ENCODE measurements around the gene LSMEM2. TPM values are rescaled to one million over a fixed set of nuclear protein-coding genes. Genes with fewer than 3 reads are reported as not detected.

LSMEM2 gene
- total RNA-seq, 1 donor from 2014 or later, result 0.18 TPM

DNA sequence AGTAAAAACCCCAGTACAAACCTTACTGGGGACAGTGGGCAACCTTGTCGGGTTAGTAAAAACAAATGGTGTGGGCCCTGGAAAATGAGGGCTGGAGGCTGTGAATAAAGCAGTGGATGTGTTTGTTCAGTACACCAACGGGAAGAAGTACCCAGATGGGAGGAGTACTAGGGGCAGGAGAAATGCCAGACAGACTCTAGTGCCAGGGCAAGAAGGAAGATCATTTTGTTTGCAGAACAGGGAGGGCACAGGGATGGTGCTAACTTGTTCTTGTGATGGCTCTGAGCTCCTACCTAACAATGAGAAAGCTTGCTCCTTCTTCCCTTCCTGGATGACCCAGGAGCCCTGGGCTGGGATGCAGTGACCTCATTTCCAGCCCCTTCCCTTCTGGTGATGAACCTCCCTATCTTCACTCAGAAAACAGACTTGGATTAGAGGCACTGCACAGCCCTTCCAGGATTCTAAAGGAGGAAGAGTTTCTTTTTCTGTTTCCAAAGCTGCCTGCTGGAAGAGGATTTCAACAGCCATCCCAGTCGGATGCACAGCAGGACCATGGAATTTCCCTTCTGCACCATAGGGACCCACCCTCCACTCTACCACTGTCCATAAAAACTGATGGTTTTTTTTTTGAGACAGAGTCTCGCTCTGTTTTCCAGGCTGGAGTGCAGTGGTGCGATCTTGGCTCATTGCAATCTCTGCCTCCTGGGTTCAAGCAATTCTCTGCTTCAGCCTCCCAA lies 55.6 kb downstream of the LSMEM2 start:
- H3K36me3 Mint-ChIP-seq (ENCODE audit: low read depth, unreplicated experiment), result peaks cover 15% of the 10 kb centered on the region
- peak overlapping the region; percentile 87 for H3K27ac Mint-ChIP-seq (ENCODE audit: unreplicated experiment)
- peaks cover 34% of the 10 kb centered on the region for H3K4me1 Mint-ChIP-seq (ENCODE audit: unreplicated experiment)
- no peak for DNase-seq (ENCODE audit: low spot score)
- TF ChIP-seq, protein P1, sequence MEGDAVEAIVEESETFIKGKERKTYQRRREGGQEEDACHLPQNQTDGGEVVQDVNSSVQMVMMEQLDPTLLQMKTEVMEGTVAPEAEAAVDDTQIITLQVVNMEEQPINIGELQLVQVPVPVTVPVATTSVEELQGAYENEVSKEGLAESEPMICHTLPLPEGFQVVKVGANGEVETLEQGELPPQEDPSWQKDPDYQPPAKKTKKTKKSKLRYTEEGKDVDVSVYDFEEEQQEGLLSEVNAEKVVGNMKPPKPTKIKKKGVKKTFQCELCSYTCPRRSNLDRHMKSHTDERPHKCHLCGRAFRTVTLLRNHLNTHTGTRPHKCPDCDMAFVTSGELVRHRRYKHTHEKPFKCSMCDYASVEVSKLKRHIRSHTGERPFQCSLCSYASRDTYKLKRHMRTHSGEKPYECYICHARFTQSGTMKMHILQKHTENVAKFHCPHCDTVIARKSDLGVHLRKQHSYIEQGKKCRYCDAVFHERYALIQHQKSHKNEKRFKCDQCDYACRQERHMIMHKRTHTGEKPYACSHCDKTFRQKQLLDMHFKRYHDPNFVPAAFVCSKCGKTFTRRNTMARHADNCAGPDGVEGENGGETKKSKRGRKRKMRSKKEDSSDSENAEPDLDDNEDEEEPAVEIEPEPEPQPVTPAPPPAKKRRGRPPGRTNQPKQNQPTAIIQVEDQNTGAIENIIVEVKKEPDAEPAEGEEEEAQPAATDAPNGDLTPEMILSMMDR (IDR thresholded peaks at IDR 0.05; ENCODE audit: unreplicated experiment), result no peak
- H3K27me3 Mint-ChIP-seq (ENCODE audit: unreplicated experiment), result peaks cover 15% of the 10 kb centered on the region
- H3K4me3 Mint-ChIP-seq (ENCODE audit: unreplicated experiment), result no peak overlapping the region
- no peaks in the 10 kb centered on the region for H3K9me3 Mint-ChIP-seq (ENCODE audit: unreplicated experiment)

- Mint-ChIP-seq H3K36me3 (ENCODE audit: low read depth, unreplicated experiment) (peaks cover 15% of the 10 kb centered on the region), H3K9me3 (ENCODE audit: unreplicated experiment) (no peaks in the 10 kb centered on the region), H3K4me3 (ENCODE audit: unreplicated experiment) (peak overlapping the region; percentile 96), H3K27me3 (ENCODE audit: unreplicated experiment) (peaks cover 22% of the 10 kb centered on the region), H3K4me1 (ENCODE audit: unreplicated experiment) (peaks cover 40% of the 10 kb centered on the region), H3K27ac (ENCODE audit: unreplicated experiment) (peak overlapping the region; percentile 84)
- TF ChIP-seq, protein P1 (IDR thresholded peaks at IDR 0.05; ENCODE audit: unreplicated experiment), result no peak
- DNase-seq (ENCODE audit: low spot score), result no peak
Measured at GRCh38 chr3:50336452-50337174, 57.7 kb downstream of the LSMEM2 start.

DNA sequence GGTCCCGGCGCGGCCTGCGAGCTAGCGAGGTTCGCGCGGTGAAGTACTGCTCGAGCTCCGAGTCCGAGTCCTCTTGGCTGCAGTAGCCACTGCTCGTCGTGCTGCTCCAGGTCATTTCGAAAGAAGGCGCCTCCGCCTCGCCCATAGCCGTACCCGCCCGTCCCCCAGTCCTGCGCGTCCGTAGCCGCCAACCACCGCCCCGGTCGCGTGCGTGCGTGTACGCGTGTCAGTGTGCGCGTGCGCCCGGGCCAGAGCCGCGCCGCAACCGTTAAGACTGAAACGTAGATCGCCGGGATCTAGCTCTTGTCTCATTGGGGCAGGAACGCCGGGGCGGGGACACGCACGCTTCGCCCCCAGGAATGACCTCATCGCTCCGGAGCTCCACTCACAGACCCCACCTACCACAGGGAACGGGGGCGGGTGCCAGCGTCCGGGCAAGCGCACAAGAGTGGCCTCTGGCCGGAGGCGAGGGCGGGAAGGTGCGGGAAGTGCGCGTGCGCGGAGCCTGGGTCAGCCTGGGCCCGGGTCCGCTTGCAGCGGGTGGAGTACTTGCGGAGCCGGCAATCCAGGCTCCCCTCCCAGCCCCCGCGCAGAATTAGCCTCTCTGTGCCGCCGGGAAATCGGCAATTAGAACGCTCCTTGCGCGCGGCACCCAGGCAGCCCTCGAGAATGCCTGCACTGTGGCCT lies 58.4 kb downstream of the LSMEM2 start:
- peak; percentile 98 for DNase-seq (ENCODE audit: low spot score)
- Mint-ChIP-seq H3K27ac (ENCODE audit: unreplicated experiment) (peak overlapping the region; percentile 92), H3K4me1 (ENCODE audit: unreplicated experiment) (peaks cover 40% of the 10 kb centered on the region), H3K36me3 (ENCODE audit: low read depth, unreplicated experiment) (peaks cover 10% of the 10 kb centered on the region), H3K9me3 (ENCODE audit: unreplicated experiment) (no peaks in the 10 kb centered on the region), H3K4me3 (ENCODE audit: unreplicated experiment) (peak overlapping the region; percentile 96), H3K27me3 (ENCODE audit: unreplicated experiment) (peaks cover 28% of the 10 kb centered on the region)
- TF ChIP-seq, protein P1 (IDR thresholded peaks at IDR 0.05; ENCODE audit: unreplicated experiment), result no peak

Other genes starting within 250 kb of the LSMEM2 start
- 219 TPM for gene RBM5, start 190.2 kb upstream of the LSMEM2 start, total RNA-seq (ENCODE audit: unreplicated experiment)
- 21.3 TPM for gene SEMA3F, start 123.8 kb upstream of the LSMEM2 start, total RNA-seq (ENCODE audit: unreplicated experiment)
- gene GNAT1, start 87.5 kb upstream of the LSMEM2 start, total RNA-seq (ENCODE audit: unreplicated experiment), result 0.59 TPM
- 0.56 TPM for gene SLC38A3, start 73.8 kb upstream of the LSMEM2 start, total RNA-seq (ENCODE audit: unreplicated experiment)
- 771 TPM for gene GNAI2, start 42.9 kb upstream of the LSMEM2 start, total RNA-seq (ENCODE audit: unreplicated experiment)
- 1.7 TPM for gene SEMA3B, start 9.9 kb upstream of the LSMEM2 start, total RNA-seq (ENCODE audit: unreplicated experiment)
- 43.2 TPM for gene IFRD2, start 13.3 kb downstream of the LSMEM2 start, total RNA-seq (ENCODE audit: unreplicated experiment)
- gene HYAL3, start 20.3 kb downstream of the LSMEM2 start, total RNA-seq (ENCODE audit: unreplicated experiment), result 12.7 TPM
- gene NAA80, start 20.3 kb downstream of the LSMEM2 start, total RNA-seq (ENCODE audit: unreplicated experiment), result 17.1 TPM
- gene HYAL1, start 24.5 kb downstream of the LSMEM2 start, total RNA-seq (ENCODE audit: unreplicated experiment), result 1.6 TPM
- gene HYAL2, start 43.7 kb downstream of the LSMEM2 start, total RNA-seq (ENCODE audit: unreplicated experiment), result 214 TPM
- 36.4 TPM for gene TUSC2, start 49.1 kb downstream of the LSMEM2 start, total RNA-seq (ENCODE audit: unreplicated experiment)
- gene RASSF1, start 61.7 kb downstream of the LSMEM2 start, total RNA-seq (ENCODE audit: unreplicated experiment), result 14.8 TPM
- not detected for gene ZMYND10, start 66.6 kb downstream of the LSMEM2 start, total RNA-seq (ENCODE audit: unreplicated experiment)
- gene NPRL2, start 71.7 kb downstream of the LSMEM2 start, total RNA-seq (ENCODE audit: unreplicated experiment), result 18.0 TPM
- gene CYB561D2, start 71.8 kb downstream of the LSMEM2 start, total RNA-seq (ENCODE audit: unreplicated experiment), result 5.5 TPM
- 44.9 TPM for gene TMEM115, start 80.4 kb downstream of the LSMEM2 start, total RNA-seq (ENCODE audit: unreplicated experiment)
- gene CACNA2D2, start 224.5 kb downstream of the LSMEM2 start, total RNA-seq (ENCODE audit: unreplicated experiment), result 17.3 TPM

All from endothelial cell (in vitro differentiated cells).